Measurements from ENCODE around the gene PLXNA4. TPM values are rescaled to one million over a fixed set of nuclear protein-coding genes. Genes with fewer than 3 reads are reported as not detected.

PLXNA4 gene
- total and polyA plus RNA-seq, 8 donors: 0.15 to 12.8 (median 1.6) TPM

GRCh38 chr7:132321387-132321786 lies 254.9 kb downstream of the PLXNA4 start:
- TF ChIP-seq EP300 (IDR thresholded peaks at IDR 0.05) (no peak), CTCF (IDR thresholded peaks at IDR 0.05) (no peak), POLR2A (IDR thresholded peaks at IDR 0.05) (no peak), POLR2AphosphoS5 (IDR thresholded peaks at IDR 0.05) (no peak)
- WGBS, 5 donors: 40 to 83% (median 48%) methylated on average over 6 of the region's 6 CpGs
- intact Hi-C loops (cut with DNase I; ENCODE audit: low total_unique reads): no loop called here

GRCh38 chr7:132319481-132319880 lies 256.8 kb downstream of the PLXNA4 start:
- Histone ChIP-seq H3K36me3 (no peaks in the 10 kb centered on the region), H3K27ac (no peak overlapping the region), H3K4me3 (no peak overlapping the region), H3K4me1 (peaks cover 6 to 13% (median 10%) of the 10 kb centered on the region in 4 donors), H3K27me3 (peaks cover 0 to 22% (median 4%) of the 10 kb centered on the region in 3 donors), H3K9me3 (no peaks in the 10 kb centered on the region)
- TF ChIP-seq POLR2A (IDR thresholded peaks at IDR 0.05): no peak
- intact Hi-C loops (cut with DNase I; ENCODE audit: low total_unique reads): loop anchor here (5.0 to 10.0 kb wide), 2 partner anchors 185 to 263 kb away; no protein-coding TSS in a partner anchor
- DNase-seq: no peak
- WGBS, 5 donors: 38 to 51% (median 48%) methylated on average over 6 of the region's 6 CpGs

More at GRCh38 chr7:132321387-132321786, 254.9 kb downstream of the PLXNA4 start:
- DNase-seq: peak in 1 of 2 donors; percentile 35
- H3K4me3 ChIP-seq: no peak overlapping the region
- no peaks in the 10 kb centered on the region for H3K9me3 ChIP-seq
- H3K36me3 ChIP-seq: no peaks in the 10 kb centered on the region
- no peak overlapping the region for H3K27ac ChIP-seq
- peaks cover 6 to 13% (median 10%) of the 10 kb centered on the region in 4 donors for H3K4me1 ChIP-seq
- H3K27me3 ChIP-seq: peaks cover 0 to 28% (median 4%) of the 10 kb centered on the region in 3 donors

- Histone ChIP-seq H3K9me3 (no peaks in the 10 kb centered on the region), H3K27me3 (peaks cover 0 to 22% (median 4%) of the 10 kb centered on the region in 3 donors), H3K4me3 (no peak overlapping the region), H3K4me1 (peaks cover 6 to 13% (median 10%) of the 10 kb centered on the region in 4 donors), H3K36me3 (no peaks in the 10 kb centered on the region), H3K27ac (no peak overlapping the region)
- WGBS, 5 donors: 7 to 11% (median 8%) methylated on average over 20 of the region's 20 CpGs
- intact Hi-C loops (cut with DNase I; ENCODE audit: low total_unique reads): loop anchor here (5.0 to 10.0 kb wide), 2 partner anchors 186 to 264 kb away; no protein-coding TSS in a partner anchor
- DNase-seq: peak; percentile 86 to 96
- TF ChIP-seq EP300 (IDR thresholded peaks at IDR 0.05): no peak
- TF ChIP-seq CTCF (IDR thresholded peaks at IDR 0.05): peak in 5 of 7 experiments; percentile 82 to 91 (median 85)
These were observed 257.6 kb downstream of the PLXNA4 start for GRCh38 chr7:132318352-132319318.

- Histone ChIP-seq H3K27ac (no peak overlapping the region), H3K36me3 (no peaks in the 10 kb centered on the region), H3K4me1 (peaks cover 6 to 13% (median 10%) of the 10 kb centered on the region in 4 donors), H3K4me3 (no peak overlapping the region), H3K9me3 (no peaks in the 10 kb centered on the region), H3K27me3 (peaks cover 0 to 22% (median 4%) of the 10 kb centered on the region in 3 donors)
- TF ChIP-seq EP300 (IDR thresholded peaks at IDR 0.05) (no peak), POLR2AphosphoS5 (IDR thresholded peaks at IDR 0.05) (no peak), CTCF (IDR thresholded peaks at IDR 0.05) (no peak), POLR2A (IDR thresholded peaks at IDR 0.05) (no peak)
- no peak for DNase-seq
- WGBS, 5 donors: 64 to 72% (median 69%) methylated on average over 7 of the region's 7 CpGs
- intact Hi-C loops (cut with DNase I; ENCODE audit: low total_unique reads): loop anchor here (5.0 to 10.0 kb wide), 2 partner anchors 187 to 264 kb away; no protein-coding TSS in a partner anchor
These were observed 258.4 kb downstream of the PLXNA4 start for GRCh38 chr7:132317701-132318351.

Measured in stomach (tissue), 9 donors.